ENCODE results near the gene TMTC2. TPM values are rescaled to one million over a fixed set of nuclear protein-coding genes. Genes with fewer than 3 reads are reported as not detected.

The TMTC2 gene
- total and polyA plus RNA-seq, 2 donors (not counting 3 experiments of a cell fraction or from before 2014, with no cell fraction given), result 4.1 to 7.8 TPM

DNA sequence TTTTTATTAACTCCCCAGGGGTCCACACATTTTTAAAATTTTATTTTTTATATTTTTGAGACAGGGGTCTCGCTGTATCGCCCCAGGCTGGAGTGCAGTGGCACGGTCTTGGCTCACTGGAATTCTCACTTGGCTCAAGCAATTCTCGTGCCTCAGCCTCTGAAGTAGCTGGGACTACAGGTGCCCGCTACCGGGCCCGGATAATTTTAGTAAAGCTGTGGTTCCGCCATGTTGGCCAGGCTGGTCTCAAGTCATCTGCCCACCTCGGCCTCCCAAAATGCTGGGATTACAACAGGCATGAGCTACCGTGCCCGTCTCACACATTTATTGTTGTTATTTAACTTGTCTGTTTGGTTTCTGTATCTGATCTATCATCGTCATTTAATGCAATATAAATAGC, 307.4 kb downstream of the TMTC2 start:
- Histone ChIP-seq H3K79me2 (ENCODE audit: control insufficient read depth, insufficient read depth, low read length) (no peaks in the 10 kb centered on the region), H2AFZ (ENCODE audit: low read depth, low read length) (no peak overlapping the region), H3K36me3 (ENCODE audit: control insufficient read depth in 2 of 2, extremely low read depth in 1 of 2, insufficient read depth in 2 of 2, low read length in 2 of 2) (no peaks in the 10 kb centered on the region), H3K9ac (replicated peaks; ENCODE audit: extremely low read depth, insufficient read depth, low read length) (no peak overlapping the region), H3K27ac (ENCODE audit: insufficient read depth, low read depth, low read length) (no peak overlapping the region), H3K27me3 (ENCODE audit: control insufficient read depth in 2 of 2, insufficient read depth in 2 of 2, low read length in 2 of 2) (no peaks in the 10 kb centered on the region), H3K9me3 (replicated peaks; ENCODE audit: control insufficient read depth, insufficient read depth, low read length) (no peaks in the 10 kb centered on the region), H3K4me1 (ENCODE audit: control insufficient read depth, extremely low read depth, insufficient read depth, low read length) (no peaks in the 10 kb centered on the region), H4K20me1 (replicated peaks; ENCODE audit: control insufficient read depth, extremely low read depth, insufficient read depth, low read length) (no peaks in the 10 kb centered on the region), H3K4me3 (replicated peaks in 1 of 3; ENCODE audit: insufficient read depth in 1 of 3, low read depth in 1 of 3, low read length in 3 of 3) (no peak overlapping the region), H3K9me1 (replicated peaks; ENCODE audit: control insufficient read depth, extremely low read depth, insufficient read depth, low read length) (no peaks in the 10 kb centered on the region), H3K4me2 (ENCODE audit: insufficient read depth, low read length) (no peak overlapping the region)
- TF ChIP-seq CTCF (IDR thresholded peaks at IDR 0.05; ENCODE audit: extremely low read depth in 1 of 2, insufficient read depth in 1 of 2, low read depth in 1 of 2, low read length in 2 of 2) (no peak), FOS (IDR thresholded peaks at IDR 0.05; ENCODE audit: borderline replicate concordance, insufficient read depth, low read length) (no peak), JUN (IDR thresholded peaks at IDR 0.05; ENCODE audit: borderline replicate concordance, insufficient read depth, insufficient read length, low read depth) (no peak), POLR2AphosphoS5 (IDR thresholded peaks at IDR 0.05; ENCODE audit: insufficient read depth, low read depth, low read length) (no peak)
- no peak for DNase-seq (ENCODE audit: low read depth, low spot score)
- intact Hi-C loops (cut with micrococcal nuclease) (no loop called here), dilution Hi-C loops (cut with MboI; ENCODE audit: extremely low pct_ligation_motif_present, low sequenced_read_pairs) (no loop called here)
- POLR2A ChIA-PET, result no interaction called here
- no peak for FAIRE-seq
- CTCF ChIA-PET, result no interaction called here
- no TSS peak for BruUV-seq (replicated peaks)

DNA sequence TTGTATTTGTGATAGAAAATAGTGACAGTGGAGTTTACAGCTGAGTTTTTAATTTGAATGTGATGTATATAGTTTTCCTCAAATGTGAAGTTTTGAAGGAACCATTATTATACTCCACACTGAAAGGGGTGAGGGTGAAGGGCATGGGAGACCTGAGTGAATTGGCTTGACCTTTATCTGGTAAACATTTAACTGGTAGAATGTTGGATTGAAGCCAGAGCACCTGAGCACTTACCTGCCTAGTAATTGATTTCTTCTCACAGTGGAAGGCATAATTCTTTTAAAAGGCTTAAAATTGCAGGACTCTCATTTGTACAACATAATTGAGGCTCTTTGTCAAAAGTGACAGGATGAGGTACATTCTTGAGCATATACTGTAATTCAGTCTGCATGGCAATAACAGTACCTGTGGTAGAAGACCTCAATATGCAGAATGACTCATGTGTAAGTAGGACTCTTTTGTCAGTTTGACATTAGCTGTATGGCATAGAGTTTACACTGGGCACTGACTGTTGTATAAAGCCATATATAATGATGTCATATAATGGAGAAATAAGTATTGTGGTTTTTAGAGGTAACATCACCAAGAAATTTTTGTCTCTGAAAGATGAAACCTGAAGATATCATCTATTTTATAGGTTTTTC, 309.6 kb downstream of the TMTC2 start:
- no peaks in the 10 kb centered on the region for H3K27me3 ChIP-seq (ENCODE audit: control insufficient read depth in 2 of 2, insufficient read depth in 2 of 2, low read length in 2 of 2)
- no peak for TF ChIP-seq MYC (IDR thresholded peaks at IDR 0.05; ENCODE audit: low read depth, low read length)
- no peak for TF ChIP-seq POLR2A (IDR thresholded peaks at IDR 0.05; ENCODE audit: low read depth, low read length)
- TF ChIP-seq FOS (IDR thresholded peaks at IDR 0.05; ENCODE audit: borderline replicate concordance, insufficient read depth, low read length), result no peak
- TF ChIP-seq, protein P1, sequence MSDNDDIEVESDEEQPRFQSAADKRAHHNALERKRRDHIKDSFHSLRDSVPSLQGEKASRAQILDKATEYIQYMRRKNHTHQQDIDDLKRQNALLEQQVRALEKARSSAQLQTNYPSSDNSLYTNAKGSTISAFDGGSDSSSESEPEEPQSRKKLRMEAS (IDR thresholded peaks at IDR 0.05; ENCODE audit: insufficient read depth, insufficient read length), result no peak
- no peak for TF ChIP-seq GATA2 (IDR thresholded peaks at IDR 0.05; ENCODE audit: insufficient read depth, insufficient read length, low read depth, low read length)
- no peak for TF ChIP-seq EZH2 (IDR thresholded peaks at IDR 0.05; ENCODE audit: borderline replicate concordance, low read depth, low read length, severe bottlenecking)
- TF ChIP-seq CTCF (IDR thresholded peaks at IDR 0.05; ENCODE audit: extremely low read depth in 1 of 2, insufficient read depth in 1 of 2, low read depth in 1 of 2, low read length in 2 of 2), result no peak
- no peak for TF ChIP-seq JUN (IDR thresholded peaks at IDR 0.05; ENCODE audit: borderline replicate concordance, insufficient read depth, insufficient read length, low read depth)
- TF ChIP-seq POLR2AphosphoS5 (IDR thresholded peaks at IDR 0.05; ENCODE audit: insufficient read depth, low read depth, low read length), result no peak
- no peak overlapping the region for H3K27ac ChIP-seq (ENCODE audit: insufficient read depth, low read depth, low read length)
- intact Hi-C loops (cut with micrococcal nuclease), result no loop called here
- H4K20me1 ChIP-seq (replicated peaks; ENCODE audit: control insufficient read depth, extremely low read depth, insufficient read depth, low read length), result no peaks in the 10 kb centered on the region
- no peaks in the 10 kb centered on the region for H3K79me2 ChIP-seq (ENCODE audit: control insufficient read depth, insufficient read depth, low read length)
- no peaks in the 10 kb centered on the region for H3K36me3 ChIP-seq (ENCODE audit: control insufficient read depth in 2 of 2, extremely low read depth in 1 of 2, insufficient read depth in 2 of 2, low read length in 2 of 2)
- no peak overlapping the region for H2AFZ ChIP-seq (ENCODE audit: low read depth, low read length)
- H3K9me1 ChIP-seq (replicated peaks; ENCODE audit: control insufficient read depth, extremely low read depth, insufficient read depth, low read length), result no peaks in the 10 kb centered on the region
- ChIA-PET CTCF (interaction anchor here (0.7 to 1.5 kb wide), 3 partner anchors 11 to 314 kb away, joined by 3 to 5 read pairs (median 5); no protein-coding TSS in a partner anchor), POLR2A (no interaction called here)
- dilution Hi-C loops (cut with MboI; ENCODE audit: extremely low pct_ligation_motif_present, low sequenced_read_pairs), result no loop called here
- no peaks in the 10 kb centered on the region for H3K4me1 ChIP-seq (ENCODE audit: control insufficient read depth, extremely low read depth, insufficient read depth, low read length)
- H3K4me3 ChIP-seq (replicated peaks in 1 of 3; ENCODE audit: insufficient read depth in 1 of 3, low read depth in 1 of 3, low read length in 3 of 3), result no peak overlapping the region
- FAIRE-seq, result no peak
- BruUV-seq (replicated peaks), result no TSS peak
- no peak for DNase-seq (ENCODE audit: low read depth, low spot score)
- H3K9ac ChIP-seq (replicated peaks; ENCODE audit: extremely low read depth, insufficient read depth, low read length), result no peak overlapping the region
- no peak overlapping the region for H3K4me2 ChIP-seq (ENCODE audit: insufficient read depth, low read length)
- no peaks in the 10 kb centered on the region for H3K9me3 ChIP-seq (replicated peaks; ENCODE audit: control insufficient read depth, insufficient read depth, low read length)
